Measurements from ENCODE around the gene ZNF335. TPM values are rescaled to one million over a fixed set of nuclear protein-coding genes. Genes with fewer than 3 reads are reported as not detected.

Gene ZNF335
- 7.2 and 17.4 TPM in 2 replicates for total RNA-seq (ENCODE audit: low replicate concordance)

DNA sequence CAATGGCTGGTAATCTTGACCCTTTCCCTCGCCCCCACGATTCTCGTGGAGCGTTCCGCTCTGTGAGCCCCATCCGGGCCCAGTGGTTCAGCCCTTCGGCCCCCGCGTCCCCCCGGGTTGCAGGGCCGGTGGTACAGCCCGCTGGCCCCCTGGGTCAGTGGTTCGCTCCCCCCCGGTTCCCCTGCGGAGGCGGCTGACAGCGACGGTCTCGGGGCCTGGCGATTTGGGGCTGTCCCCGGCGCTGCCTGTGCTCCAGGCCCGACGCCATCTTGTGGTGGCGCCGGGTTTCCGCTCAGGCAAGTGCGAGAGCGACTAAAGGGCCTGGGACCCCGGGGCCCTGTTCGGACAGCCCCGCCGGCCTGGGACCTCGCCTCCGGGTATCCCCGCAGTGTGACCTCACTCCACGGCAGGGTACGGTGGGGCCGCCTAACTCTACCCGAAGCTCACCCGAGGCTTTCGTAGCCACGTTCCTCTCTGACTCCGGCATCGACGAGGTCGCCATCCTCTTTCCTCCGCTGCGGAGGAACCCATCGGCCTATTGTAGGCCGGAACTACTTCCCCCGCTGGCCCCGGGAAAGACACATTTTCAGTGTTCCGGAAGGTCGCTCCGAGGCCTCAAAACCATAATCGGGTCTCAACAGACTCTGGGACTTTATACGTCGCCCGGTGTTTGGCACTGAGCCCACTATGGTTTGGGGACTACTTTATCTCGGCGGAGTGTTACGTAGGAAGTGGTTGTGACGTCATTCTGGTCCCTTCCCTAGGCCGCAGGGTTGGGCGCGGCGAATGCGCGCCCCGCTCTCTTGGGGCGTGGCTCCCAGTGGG, at the start of gene ZNF335:
Gene ZNF335 (minus strand): TSS at position 529 of the 825 bp plus-strand sequence. CDS start 793 bp downstream, outside the sequence.
- H3K4me3 Mint-ChIP-seq = peak within 1 kb of the TSS; percentile 95
- Histone ChIP-seq H3F3A (ENCODE audit: low read depth) (peaks cover 31% of the 10 kb centered on the region), H2AFZ (replicated peaks) (peak within 1 kb of the TSS; percentile 97), H4K20me1 (ENCODE audit: low read depth) (no peaks in the 10 kb centered on the region), H3K9ac (peak within 1 kb of the TSS; percentile 100), H3K4me3 (peak within 1 kb of the TSS; percentile 88), H3K79me2 (ENCODE audit: low read depth) (peaks cover 8% of the 10 kb centered on the region), H3K9me3 (ENCODE audit: low read depth) (no peaks in the 10 kb centered on the region), H3K4me1 (peaks cover 14% of the 10 kb centered on the region), H3K36me3 (no peaks in the 10 kb centered on the region), H3K4me2 (peak within 1 kb of the TSS; percentile 90), H3K27ac (peak within 1 kb of the TSS; percentile 100), H3K27me3 (no peaks in the 10 kb centered on the region)
- peaks cover 13% of the 10 kb centered on the region for H3K4me1 Mint-ChIP-seq
- peaks cover 3% of the 10 kb centered on the region for H3K27me3 Mint-ChIP-seq (ENCODE audit: insufficient read depth, low read depth)
- H3K36me3 Mint-ChIP-seq = no peaks in the 10 kb centered on the region
- no peaks in the 10 kb centered on the region for H3K9me3 Mint-ChIP-seq
- peak within 1 kb of the TSS; percentile 100 for H3K27ac Mint-ChIP-seq
- DNase-seq (ENCODE audit: low spot score) = peak; percentile 98
- TF ChIP-seq EZH2 (IDR thresholded peaks at IDR 0.05) = no peak
- peak; percentile 39 for TF ChIP-seq CTCF (IDR thresholded peaks at IDR 0.05)

DNA sequence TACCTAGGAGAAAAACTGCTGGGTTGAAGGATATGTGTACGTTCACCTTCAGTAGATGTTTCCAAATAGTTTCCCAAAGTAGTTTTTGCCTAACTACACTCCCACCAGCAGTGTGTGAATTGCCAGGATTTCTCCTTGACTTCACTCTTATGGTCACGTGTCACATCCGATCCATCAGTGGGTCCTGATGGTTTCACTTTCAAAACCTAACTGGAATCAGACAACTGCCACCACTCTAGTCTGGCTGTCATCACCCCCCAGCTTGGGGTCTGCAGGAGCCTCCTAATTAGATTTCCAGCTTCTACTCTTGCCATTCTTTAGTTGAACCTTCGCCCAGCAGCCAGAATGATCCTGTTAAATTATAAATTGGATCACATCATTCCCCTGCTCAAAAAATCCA, 48.6 kb upstream of the ZNF335 start:
- Histone ChIP-seq H3K36me3 (no peaks in the 10 kb centered on the region), H3F3A (ENCODE audit: low read depth) (peaks cover 7% of the 10 kb centered on the region), H3K27ac (no peak overlapping the region), H4K20me1 (ENCODE audit: low read depth) (peaks cover 22% of the 10 kb centered on the region), H3K79me2 (ENCODE audit: low read depth) (no peaks in the 10 kb centered on the region), H3K4me2 (no peak overlapping the region), H2AFZ (replicated peaks) (no peak overlapping the region), H3K4me3 (no peak overlapping the region), H3K4me1 (no peaks in the 10 kb centered on the region), H3K27me3 (peaks cover 40% of the 10 kb centered on the region), H3K9me3 (ENCODE audit: low read depth) (no peaks in the 10 kb centered on the region), H3K9ac (no peak overlapping the region)
- Mint-ChIP-seq H3K36me3 (no peaks in the 10 kb centered on the region), H3K27ac (no peak overlapping the region), H3K4me3 (peak overlapping the region; percentile 90), H3K9me3 (no peaks in the 10 kb centered on the region), H3K4me1 (peaks cover 18% of the 10 kb centered on the region), H3K27me3 (ENCODE audit: insufficient read depth, low read depth) (peaks cover 22% of the 10 kb centered on the region)
- TF ChIP-seq EZH2 (IDR thresholded peaks at IDR 0.05) (no peak), EZH2phosphoT487 (IDR thresholded peaks at IDR 0.05) (no peak), CTCF (IDR thresholded peaks at IDR 0.05) (no peak)
- no peak for DNase-seq (ENCODE audit: low spot score)

DNA sequence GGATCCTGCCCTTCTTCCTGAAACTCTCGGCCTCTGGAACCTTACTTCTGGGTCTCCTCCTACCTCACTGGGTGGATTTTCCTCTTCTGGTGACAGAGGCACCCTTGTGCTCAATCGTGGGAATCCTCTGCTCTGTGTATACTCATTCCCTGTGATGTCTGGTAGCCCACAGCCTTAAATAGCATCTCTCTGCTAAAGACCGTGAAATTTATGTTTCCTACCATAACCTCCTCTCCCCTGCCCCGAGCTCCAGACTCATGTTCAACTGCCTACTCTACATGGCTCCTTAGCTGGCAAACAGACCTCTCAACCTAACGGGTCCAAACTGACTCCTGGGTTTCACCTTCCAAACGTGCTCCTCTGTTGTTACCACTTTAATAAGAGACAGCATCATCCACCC, 46.6 kb upstream of the ZNF335 start:
- Histone ChIP-seq H3K9me3 (ENCODE audit: low read depth) (no peaks in the 10 kb centered on the region), H3K27ac (no peak overlapping the region), H3K4me2 (no peak overlapping the region), H4K20me1 (ENCODE audit: low read depth) (peaks cover 22% of the 10 kb centered on the region), H3F3A (ENCODE audit: low read depth) (peaks cover 19% of the 10 kb centered on the region), H3K79me2 (ENCODE audit: low read depth) (no peaks in the 10 kb centered on the region), H3K4me1 (no peaks in the 10 kb centered on the region), H2AFZ (replicated peaks) (no peak overlapping the region), H3K9ac (no peak overlapping the region), H3K4me3 (no peak overlapping the region), H3K36me3 (no peaks in the 10 kb centered on the region), H3K27me3 (peaks cover 37% of the 10 kb centered on the region)
- no peak for TF ChIP-seq EZH2 (IDR thresholded peaks at IDR 0.05)
- TF ChIP-seq CTCF (IDR thresholded peaks at IDR 0.05) = no peak
- TF ChIP-seq EZH2phosphoT487 (IDR thresholded peaks at IDR 0.05) = no peak
- H3K4me1 Mint-ChIP-seq = peaks cover 17% of the 10 kb centered on the region
- H3K9me3 Mint-ChIP-seq = no peaks in the 10 kb centered on the region
- no peak for DNase-seq (ENCODE audit: low spot score)
- H3K36me3 Mint-ChIP-seq = no peaks in the 10 kb centered on the region
- H3K27me3 Mint-ChIP-seq (ENCODE audit: insufficient read depth, low read depth) = peaks cover 20% of the 10 kb centered on the region
- no peak overlapping the region for H3K27ac Mint-ChIP-seq
- no peak overlapping the region for H3K4me3 Mint-ChIP-seq
